HFFc6 (cell line): ENCODE measurements around the gene RTN4R. TPM values are rescaled to one million over a fixed set of nuclear protein-coding genes. Genes with fewer than 3 reads are reported as not detected.

Source experiments
- DNase-seq: peaks from one replicate; pipeline ENCODE4 v3.0.0-alpha.2; 2018
- H3K27ac Mint-ChIP-seq: 2 replicates; pipeline ENCODE4 v1.8.0; 2020; ENCODE audit warnings: mild to moderate bottlenecking, mixed read lengths
- H3K27me3 Mint-ChIP-seq: 2 replicates; pipeline ENCODE4 v1.8.0; 2021; ENCODE audit warnings: mild to moderate bottlenecking, moderate library complexity, mixed read lengths; ENCODE audit not compliant: insufficient read depth
- H3K36me3 Mint-ChIP-seq: 2 replicates; pipeline ENCODE4 v1.8.0; 2021; ENCODE audit warnings: low read depth, mixed read lengths
- H3K4me1 Mint-ChIP-seq: 2 replicates; pipeline ENCODE4 v1.8.0; 2020; ENCODE audit warnings: low read depth, mixed read lengths
- H3K4me3 Mint-ChIP-seq: 2 replicates; pipeline ENCODE4 v1.8.0; 2020; ENCODE audit warnings: mild to moderate bottlenecking, moderate library complexity, mixed read lengths
- H3K9me3 Mint-ChIP-seq: 2 replicates; pipeline ENCODE4 v1.8.0; 2020; ENCODE audit warnings: mild to moderate bottlenecking, mixed read lengths
- CTCF ChIP-seq: fragments of 200-600 bp; sonication (generic); IDR thresholded peaks from 2 replicates; pipeline ENCODE4 v1.5.0; 2021; ENCODE audit warnings: antibody characterized with exemption, mild to moderate bottlenecking
- total RNA-seq, 6 experiments: library from RNA; stranded (reverse); fragmentation: NEBNext Ultra II Directional; extraction: Animal tissue kit (Norgen Biotek cat#: 25700); gene quantifications; 2 replicates in 1 of 6; 3 replicates in 5 of 6; pipeline ENCODE4 v1.2.3, GENCODE V29; 2021

Gene RTN4R
- total RNA-seq, 6 experiments from 2014 or later, result 0.14 to 0.85 (median 0.35) TPM

- no peak for TF ChIP-seq CTCF
- DNase-seq, result no peak
- H3K4me3 Mint-ChIP-seq, result no peak overlapping the region
- H3K27me3 Mint-ChIP-seq, result peaks cover 5% of the 10 kb centered on the region; the same call in 1 of the 2 replicates
- no peaks in the 10 kb centered on the region for H3K9me3 Mint-ChIP-seq
- no peak overlapping the region for H3K27ac Mint-ChIP-seq
- peaks cover 27% of the 10 kb centered on the region for H3K4me1 Mint-ChIP-seq
- H3K36me3 Mint-ChIP-seq, result no peaks in the 10 kb centered on the region
These were observed 63.3 kb downstream of the RTN4R start for GRCh38 chr22:20204806-20205205.

GRCh38 chr22:20204311-20204710 is 63.8 kb downstream of the RTN4R start:
- Mint-ChIP-seq H3K27me3 (peaks cover 5% of the 10 kb centered on the region; the same call in 1 of the 2 replicates), H3K36me3 (no peaks in the 10 kb centered on the region), H3K4me1 (peaks cover 27% of the 10 kb centered on the region), H3K4me3 (no peak overlapping the region), H3K9me3 (no peaks in the 10 kb centered on the region), H3K27ac (no peak overlapping the region)
- TF ChIP-seq CTCF, result no peak
- no peak for DNase-seq

- Mint-ChIP-seq H3K9me3 (no peaks in the 10 kb centered on the region), H3K4me1 (peaks cover 27% of the 10 kb centered on the region), H3K27me3 (peaks cover 6% of the 10 kb centered on the region), H3K4me3 (no peak overlapping the region), H3K27ac (peak overlapping the region; percentile 62; the same call in 1 of the 2 replicates), H3K36me3 (no peaks in the 10 kb centered on the region)
- DNase-seq, result peak; percentile 11
- TF ChIP-seq CTCF, result no peak
These were observed 64.4 kb downstream of the RTN4R start for GRCh38 chr22:20203552-20204201.

- Mint-ChIP-seq H3K4me1 (peaks cover 27% of the 10 kb centered on the region), H3K9me3 (no peaks in the 10 kb centered on the region), H3K27ac (peak overlapping the region; percentile 62; the same call in 1 of the 2 replicates), H3K27me3 (peaks cover 11% of the 10 kb centered on the region), H3K36me3 (no peaks in the 10 kb centered on the region), H3K4me3 (no peak overlapping the region)
- TF ChIP-seq CTCF, result no peak
- DNase-seq, result no peak
These were observed 65.0 kb downstream of the RTN4R start for GRCh38 chr22:20203142-20203551.

GRCh38 chr22:20201837-20202392 is 66.2 kb downstream of the RTN4R start:
- Mint-ChIP-seq H3K4me3 (no peak overlapping the region), H3K9me3 (no peaks in the 10 kb centered on the region), H3K4me1 (peaks cover 27% of the 10 kb centered on the region), H3K36me3 (no peaks in the 10 kb centered on the region), H3K27ac (no peak overlapping the region), H3K27me3 (peaks cover 17% of the 10 kb centered on the region)
- no peak for DNase-seq
- TF ChIP-seq CTCF, result no peak
